LHCN-M2 (cell line): Measurements from ENCODE around the gene SLC5A6. TPM values are rescaled to one million over a fixed set of nuclear protein-coding genes. Genes with fewer than 3 reads are reported as not detected.

Experiments used
- DNase-seq: peaks from one replicate; pipeline ENCODE4 v3.0.0-alpha.2; 2012; ENCODE audit warnings: low read depth
- total RNA-seq: library from RNA; depleted of rRNA; stranded (reverse); fragments of >200 nt; gene quantifications from 2 replicates; pipeline ENCODE4 v1.2.3, GENCODE V29; 2014

SLC5A6 gene
- total RNA-seq, 1 experiment from 2014 or later: 54.5 TPM

DNA sequence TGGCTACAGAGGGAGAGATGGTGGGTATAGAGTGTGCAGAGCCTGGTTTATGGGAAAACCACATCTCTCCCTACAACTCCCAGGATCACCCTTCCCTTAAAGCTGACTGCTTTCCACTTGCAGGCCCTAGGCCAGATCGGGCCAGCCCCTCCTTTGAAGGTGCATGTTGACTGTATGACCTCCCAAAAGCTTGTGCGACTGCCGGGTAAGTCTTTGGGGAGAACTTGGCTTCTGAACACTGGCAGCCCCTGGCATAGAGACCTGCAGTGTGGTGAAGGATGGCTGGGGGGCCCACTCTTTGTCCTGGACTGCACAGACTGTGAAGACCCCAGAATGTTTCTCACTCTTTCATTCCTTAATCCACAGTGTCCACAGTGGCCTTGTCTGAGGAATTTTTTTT is 24.6 kb upstream of the SLC5A6 start:
- DNase-seq: no peak

DNA sequence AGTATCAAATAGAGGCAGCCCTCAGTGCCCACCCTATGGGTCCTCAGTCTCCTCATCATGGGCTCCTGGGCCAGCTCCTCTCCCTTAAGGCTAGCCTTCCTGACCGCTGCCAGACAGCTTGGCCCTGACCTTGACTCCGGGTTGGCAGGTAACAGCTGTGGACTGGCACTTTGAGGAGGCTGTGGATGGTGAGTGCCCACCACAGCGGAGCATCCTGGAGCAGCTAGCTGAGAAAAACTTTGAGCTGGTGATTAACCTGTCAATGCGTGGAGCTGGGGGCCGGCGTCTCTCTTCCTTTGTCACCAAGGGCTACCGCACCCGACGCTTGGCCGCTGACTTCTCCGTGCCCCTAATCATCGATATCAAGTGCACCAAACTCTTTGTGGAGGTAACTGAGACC is 24.1 kb upstream of the SLC5A6 start:
- no peak for DNase-seq

DNA sequence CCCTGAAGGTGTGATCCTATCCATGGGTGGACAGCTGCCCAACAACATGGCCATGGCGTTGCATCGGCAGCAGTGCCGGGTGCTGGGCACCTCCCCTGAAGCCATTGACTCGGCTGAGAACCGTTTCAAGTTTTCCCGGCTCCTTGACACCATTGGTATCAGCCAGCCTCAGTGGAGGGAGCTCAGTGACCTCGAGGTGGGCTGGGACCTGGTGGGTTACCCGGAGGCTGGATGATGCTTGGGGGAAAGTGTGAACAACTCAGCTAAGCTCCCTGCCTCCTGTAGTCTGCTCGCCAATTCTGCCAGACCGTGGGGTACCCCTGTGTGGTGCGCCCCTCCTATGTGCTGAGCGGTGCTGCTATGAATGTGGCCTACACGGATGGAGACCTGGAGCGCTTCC is 21.3 kb upstream of the SLC5A6 start:
- DNase-seq: no peak

DNA sequence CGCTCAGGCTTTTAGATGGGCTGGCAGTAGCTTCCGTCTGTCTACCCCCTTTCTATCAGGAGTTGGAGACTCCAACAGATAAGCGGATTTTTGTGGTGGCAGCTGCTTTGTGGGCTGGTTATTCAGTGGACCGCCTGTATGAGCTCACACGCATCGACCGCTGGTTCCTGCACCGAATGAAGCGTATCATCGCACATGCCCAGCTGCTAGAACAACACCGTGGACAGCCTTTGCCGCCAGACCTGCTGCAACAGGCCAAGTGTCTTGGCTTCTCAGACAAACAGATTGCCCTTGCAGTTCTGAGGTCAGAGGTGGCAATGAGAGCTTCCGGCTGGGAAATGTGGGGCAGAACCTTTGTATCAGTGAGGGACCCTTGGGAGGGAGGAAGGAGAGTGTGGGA is 19.9 kb upstream of the SLC5A6 start:
- DNase-seq: no peak

DNA sequence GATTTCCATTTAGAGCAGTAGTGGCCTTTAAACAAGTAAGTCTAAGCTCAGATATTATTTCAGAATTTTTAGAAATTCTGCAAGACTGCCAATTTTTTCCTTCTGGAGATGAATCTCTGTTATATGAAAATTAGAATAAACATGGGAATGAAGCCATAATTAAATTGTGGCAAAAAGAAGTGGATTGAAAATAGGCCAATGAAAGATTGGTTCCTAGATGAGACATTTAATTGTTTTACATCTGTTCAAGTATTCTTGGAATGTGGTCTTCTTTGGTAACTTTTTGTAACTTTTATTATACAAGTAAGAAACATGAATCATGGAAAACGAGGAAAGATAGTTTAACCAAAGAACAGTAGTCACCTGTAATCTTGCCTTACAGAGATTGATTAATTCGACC is 15.4 kb upstream of the SLC5A6 start:
- DNase-seq: no peak

DNA sequence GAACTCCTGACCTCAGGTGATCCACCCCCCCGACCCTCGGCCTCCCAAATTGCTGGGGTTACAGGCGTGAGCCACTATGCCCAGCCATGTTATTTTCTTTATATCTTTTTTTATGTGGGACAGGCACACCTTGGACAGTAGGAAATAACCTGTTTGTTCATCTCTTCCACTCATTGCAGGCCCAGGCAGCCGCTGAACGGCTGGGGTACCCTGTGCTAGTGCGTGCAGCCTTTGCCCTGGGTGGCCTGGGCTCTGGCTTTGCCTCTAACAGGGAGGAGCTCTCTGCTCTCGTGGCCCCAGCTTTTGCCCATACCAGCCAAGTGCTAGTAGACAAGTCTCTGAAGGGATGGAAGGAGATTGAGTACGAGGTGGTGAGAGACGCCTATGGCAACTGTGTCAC is 13.5 kb upstream of the SLC5A6 start:
- DNase-seq: no peak

DNA sequence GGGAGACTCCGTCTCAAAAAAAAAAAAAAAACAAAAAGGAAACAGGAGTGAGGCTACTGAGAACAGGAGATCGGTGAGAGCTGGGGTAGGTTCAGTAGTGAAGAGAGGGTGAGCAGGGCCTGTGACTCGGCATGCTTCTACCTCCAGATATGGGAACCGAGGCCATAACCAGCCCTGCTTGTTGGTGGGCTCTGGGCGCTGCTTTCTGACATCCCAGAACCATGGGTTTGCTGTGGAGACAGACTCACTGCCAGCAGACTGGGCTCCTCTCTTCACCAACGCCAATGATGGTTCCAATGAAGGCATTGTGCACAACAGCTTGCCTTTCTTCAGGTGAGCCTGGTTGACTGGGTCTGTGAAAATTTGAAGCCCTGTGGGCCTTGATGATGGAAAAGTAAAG is 11.3 kb upstream of the SLC5A6 start:
- DNase-seq: no peak

DNA sequence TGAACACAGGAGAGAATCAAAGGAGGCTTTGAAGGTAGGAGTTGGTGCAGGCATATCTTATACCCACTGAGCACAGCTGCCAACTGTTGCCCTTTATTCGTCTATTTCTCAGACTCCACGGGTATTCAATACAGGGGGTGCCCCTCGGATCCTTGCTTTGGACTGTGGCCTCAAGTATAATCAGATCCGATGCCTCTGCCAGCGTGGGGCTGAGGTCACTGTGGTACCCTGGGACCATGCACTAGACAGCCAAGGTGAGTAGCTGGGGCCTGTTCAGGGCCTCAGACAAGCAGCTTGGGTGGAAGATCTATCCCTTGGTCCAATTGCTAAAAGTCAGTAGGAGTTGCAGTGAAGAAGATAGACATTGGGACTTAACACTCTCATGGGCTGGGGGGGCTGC is 10.3 kb upstream of the SLC5A6 start:
- DNase-seq: no peak

DNA sequence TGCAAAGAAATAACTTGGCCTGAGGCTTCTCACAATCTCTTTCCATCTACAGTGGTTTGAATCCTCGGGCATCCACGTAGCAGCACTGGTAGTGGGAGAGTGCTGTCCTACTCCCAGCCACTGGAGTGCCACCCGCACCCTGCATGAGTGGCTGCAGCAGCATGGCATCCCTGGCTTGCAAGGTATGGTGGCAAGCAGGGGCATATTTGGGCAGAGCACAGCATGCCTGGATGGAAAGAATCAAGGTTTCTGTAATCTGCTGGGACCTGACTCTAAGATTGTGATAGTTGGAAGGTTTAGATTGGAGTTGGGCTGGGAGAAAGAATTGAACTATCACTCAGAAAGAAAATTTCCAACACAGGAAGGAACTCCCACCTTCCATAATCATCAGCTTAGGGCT is 9.1 kb upstream of the SLC5A6 start:
- DNase-seq: no peak

DNA sequence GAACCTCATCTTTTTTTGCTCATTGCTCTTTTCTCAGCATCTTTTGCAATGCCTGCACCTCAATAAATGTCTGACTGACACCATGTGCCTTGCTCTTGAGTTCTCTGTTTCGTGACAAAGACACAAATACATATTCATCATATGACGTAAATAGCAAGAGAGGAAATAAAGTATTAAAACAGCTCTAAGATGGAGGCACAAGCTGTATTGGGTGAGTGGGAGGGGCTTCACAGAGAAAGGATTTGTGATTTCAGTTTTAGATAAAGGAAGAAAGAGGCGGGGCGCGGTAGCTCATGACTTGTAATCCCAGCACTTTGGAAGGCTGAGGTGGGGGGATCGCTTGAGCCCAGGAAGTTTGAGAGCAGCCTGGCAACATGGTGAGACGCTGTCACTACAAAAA is 8.0 kb upstream of the SLC5A6 start:
- DNase-seq: no peak

DNA sequence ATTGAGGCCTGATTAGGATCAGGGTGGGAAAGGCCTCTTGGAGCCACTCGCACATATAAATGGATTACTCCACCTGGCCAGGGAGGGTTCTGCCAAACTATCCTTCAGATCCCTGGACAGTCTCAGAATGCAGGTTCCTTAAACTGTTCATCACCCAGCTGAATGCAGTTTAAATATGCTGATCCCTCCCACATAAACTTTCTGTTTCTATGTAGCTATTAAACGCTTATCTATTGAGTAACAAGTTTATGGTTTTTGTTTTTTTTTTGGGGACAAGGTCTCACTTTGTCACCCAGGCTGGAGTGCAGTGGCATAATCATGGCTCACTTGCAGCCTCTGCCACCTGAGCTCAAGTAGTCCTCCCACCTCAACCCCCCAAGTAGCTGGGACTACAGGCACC is 7.0 kb upstream of the SLC5A6 start:
- DNase-seq: no peak

DNA sequence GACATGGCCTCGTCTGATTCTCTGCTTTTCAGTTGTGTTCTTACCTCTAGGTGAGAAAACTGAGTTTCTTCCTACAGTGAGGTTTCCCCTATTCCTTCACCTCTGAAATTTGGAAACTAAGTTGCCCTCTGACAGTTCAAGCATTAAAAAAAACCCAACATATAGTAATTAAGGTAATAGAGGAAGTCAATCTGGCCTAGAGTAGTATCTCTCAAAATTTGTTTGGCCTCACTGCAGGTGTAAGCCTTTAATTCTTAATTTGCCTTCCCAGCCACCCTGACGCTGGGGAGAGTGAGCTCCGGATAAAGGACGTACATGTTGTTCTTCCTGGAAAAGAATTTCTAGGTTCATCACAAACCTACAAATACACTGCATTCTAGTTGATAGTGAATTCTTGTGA is 6.5 kb upstream of the SLC5A6 start:
- DNase-seq: no peak

DNA sequence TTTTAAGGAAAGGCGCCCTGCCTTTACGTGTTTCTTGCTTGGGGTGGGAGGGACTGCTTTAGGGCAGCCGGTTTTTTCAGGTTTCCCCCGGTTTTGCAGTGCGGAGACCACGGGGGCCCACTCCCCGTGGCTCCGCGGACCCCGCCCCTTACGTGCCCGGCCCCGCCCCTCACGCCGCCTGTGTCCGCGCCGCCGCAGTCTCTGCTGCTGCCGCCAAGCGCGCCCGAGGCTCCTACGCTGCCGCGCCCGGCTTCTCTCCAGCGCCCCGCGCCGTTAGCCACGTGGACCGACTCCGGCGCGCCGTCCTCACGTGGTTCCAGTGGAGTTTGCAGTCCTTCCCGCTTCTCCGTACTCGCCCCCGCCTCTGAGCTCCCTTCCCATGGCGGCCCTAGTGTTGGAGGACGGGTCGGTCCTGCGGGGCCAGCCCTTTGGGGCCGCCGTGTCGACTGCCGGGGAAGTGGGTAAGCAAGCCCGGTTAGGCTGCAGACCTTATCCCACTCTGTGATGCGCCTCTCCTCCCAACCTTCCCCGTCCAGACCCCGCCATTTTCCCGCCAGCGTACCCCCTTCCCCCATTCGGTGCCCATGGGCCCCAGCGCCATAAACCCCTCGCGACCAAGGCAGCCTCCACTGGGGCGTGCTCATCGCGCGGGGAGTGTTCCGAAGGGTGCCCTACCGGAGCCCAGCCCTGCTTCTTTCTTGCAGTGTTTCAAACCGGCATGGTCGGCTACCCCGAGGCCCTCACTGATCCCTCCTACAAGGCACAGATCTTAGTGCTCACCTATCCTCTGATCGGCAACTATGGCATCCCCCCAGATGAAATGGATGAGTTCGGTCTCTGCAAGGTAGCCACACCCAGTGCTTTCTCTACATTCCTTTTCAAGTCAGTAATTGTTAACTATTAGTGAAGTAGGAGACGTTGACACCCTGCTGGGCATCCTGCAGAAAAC is 5.4 kb upstream of the SLC5A6 start, which contains the start of gene CAD:
CAD (plus strand) TSS at position 197 of the 949 bp plus-strand sequence; CDS start at position 380, 183 bp downstream.
- DNase-seq: peak; percentile 86

DNA sequence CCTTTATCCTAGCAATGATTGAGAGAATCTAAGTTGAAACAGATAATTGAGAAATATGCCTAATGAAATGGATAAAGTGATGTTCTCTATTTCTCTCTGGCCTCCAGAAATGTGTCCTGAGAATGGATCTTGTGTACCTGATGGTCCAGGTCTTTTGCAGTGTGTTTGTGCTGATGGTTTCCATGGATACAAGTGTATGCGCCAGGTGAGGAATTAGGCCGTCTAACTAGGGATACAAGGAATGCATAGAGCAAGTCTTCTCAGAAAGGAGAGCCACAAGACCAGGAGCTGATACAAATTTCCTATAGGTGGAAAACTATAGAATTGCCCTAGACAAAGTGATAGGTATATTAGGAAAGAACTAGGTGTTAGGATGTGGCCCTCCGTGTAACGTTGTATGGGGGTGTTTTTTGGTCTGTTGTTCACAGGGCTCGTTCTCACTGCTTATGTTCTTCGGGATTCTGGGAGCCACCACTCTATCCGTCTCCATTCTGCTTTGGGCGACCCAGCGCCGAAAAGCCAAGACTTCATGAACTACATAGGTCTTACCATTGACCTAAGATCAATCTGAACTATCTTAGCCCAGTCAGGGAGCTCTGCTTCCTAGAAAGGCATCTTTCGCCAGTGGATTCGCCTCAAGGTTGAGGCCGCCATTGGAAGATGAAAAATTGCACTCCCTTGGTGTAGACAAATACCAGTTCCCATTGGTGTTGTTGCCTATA is 4.5 kb upstream of the SLC5A6 start:
- no peak for DNase-seq

DNA sequence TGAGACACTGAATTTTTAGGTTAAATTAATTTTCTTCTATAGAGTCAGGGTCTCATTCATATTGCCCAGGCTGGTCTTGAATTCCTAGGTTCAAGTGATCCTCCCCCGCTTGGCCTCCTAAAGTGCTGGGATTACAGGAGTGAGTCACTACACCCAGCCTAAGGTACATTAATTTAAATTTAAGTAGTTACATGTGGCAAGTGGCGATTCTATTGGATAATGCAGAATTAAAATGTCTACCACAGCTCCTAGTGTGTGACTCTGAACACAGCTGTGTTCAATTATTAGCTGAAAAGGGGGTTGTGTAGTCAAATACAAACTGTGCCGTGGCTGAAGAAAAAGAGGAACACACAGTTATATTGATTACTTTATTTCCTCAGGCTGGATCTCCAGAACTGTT is 2.9 kb upstream of the SLC5A6 start:
- DNase-seq: no peak

DNA sequence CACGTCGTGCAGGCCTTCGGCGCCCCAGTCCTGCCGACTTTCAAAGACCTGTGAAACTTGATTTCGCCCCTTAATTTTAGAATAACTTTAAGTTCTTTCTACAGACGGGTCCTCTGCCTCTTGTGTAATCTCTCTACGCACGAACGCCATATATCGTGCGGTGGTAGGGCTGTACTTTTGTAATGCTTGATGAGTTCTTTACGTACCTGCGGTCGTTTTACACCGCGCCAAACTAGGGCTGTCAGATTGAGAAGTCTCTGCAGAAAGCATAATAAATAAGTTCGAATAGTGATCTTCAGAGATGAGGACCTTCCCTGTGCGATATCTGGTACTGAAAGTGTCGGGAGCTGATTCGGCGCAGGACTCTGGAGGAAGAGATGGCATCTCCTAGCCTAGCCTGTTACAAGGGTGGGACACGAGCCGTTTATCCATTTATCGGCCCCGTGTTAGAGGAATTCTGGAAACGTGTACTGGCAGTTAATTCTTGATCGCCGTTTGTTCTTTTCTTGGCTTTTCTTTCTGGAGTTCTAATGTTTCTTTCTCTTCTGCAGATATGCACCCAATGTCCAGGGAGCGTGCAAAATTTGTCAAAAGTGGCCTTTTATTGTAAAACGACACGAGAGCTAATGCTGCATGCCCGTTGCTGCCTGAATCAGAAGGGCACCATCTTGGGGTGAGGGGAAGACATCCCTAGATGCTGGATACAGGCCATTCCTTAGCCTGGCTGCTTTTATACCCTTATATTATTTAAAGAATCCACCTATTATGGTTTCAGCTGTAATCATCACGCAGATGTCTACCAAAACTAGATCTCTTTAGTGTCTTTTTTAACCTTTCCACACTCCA is 781 bp upstream of the SLC5A6 start:
- DNase-seq: peak; percentile 46

DNA sequence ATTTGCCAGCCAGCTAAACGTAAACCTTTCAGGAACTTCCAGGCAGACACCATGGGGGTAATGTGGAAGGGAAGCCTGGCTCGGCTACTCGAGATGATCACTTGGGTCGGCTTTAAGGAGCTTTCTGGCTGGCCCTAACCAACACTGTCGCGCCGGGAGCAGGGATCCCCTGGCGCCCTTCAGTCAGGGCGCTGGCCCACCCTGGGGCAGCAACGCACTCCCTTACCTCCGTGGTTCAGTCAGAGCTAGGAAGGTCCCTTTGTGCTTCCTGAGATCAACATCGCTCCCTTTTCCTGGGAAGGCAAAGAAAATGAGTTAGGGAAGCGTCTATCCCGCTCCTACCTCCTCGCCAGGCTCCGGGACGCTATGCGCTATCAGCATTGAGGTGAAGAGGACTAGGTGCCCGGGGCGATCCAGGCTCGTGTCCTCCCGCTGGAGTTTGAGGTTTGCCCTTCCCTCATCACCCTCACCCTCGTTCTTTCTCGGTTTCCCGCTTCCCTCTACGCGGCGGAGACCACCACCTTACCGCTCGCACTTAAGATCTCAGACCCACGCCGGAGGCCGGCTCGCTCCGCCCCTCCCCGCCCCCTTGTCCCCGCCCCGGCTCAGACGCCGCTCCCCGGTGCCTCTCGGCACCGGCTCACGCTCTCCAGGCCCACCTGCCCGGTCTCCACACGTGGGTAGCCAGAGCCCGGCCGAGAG is 676 bp downstream of the SLC5A6 start:
- DNase-seq: no peak

DNA sequence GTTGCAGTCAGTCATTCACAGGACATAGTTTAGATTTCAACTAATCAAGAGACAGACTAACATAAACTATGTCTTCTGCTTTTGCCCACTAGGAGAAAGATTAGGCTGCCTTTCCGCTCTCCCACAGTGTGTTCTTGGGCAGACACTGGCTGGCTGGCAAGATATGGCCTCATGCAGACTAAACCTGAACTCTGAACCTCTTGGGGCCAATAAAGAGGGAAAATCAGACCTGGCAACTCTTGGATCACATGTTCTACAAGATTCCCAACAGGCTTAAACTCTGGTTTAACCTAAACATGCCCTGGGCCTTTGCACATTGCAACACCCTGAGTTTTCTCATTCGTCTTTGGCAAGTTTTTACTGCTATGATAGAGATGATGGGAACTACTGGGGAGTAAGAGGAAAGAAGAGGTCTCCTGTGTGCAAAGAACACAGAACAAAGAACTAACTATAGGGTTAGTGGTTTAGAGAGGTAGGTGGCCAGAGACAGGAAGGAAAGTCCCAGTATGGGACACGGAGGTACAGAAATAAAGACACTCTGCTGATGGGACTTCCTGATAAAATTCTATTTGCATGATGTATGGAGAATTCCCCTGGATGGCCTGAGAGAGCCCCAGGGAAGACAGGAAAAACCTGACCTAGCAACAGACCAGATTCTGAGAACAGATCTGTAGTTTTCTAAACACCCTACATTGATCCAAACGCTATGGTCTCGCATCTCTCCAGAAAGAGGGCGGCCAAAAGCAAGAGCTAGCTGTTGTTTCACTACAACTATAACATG is 2.3 kb downstream of the SLC5A6 start:
- DNase-seq: no peak

DNA sequence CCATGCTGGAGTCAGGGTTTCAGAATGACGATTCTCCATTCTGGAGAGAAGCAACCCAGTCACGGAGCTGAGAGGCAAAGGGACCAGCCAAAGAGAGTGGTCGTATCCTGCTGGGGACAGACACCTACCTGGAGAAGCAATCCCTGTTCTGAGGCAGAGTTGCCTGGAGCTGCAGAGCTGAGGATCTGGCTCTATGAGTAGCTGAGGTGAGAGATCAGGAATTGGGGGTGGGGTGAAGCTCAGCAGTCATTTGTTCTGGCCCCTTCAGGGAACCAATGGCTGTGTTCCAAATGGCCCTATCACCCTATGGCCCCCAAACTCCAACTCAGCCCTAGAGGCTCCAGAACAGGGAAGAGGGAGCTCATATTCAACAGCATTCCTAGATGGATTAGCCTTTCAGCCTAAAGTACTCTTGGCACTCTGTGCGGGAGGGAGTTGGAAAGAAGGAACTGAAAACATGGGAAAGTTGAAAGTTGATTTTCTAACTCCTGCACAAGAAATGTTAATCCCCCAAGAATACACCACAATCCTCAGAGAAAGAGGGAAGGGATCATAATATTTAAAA is 3.5 kb downstream of the SLC5A6 start:
- DNase-seq: no peak

DNA sequence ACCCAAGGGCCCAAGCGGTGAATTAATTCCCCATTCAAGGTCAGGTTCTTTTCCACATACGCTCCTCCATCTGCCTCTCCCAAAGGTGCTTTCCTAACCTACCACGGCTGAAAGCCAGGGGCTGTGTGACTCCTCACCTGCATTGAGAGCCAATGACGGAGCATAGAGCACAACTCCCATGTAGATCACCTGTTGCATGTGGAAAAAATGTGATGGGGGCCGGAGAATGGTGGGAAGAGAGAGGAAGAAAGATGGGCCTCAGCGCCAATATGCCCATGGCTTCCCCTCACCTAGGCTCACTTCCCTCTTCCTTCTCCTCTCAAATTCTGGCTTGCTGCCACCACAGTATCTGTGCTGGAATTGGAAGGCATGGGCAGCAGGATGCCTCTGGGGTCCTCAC is 5.7 kb downstream of the SLC5A6 start:
- DNase-seq: no peak
